ENCODE measurements around the gene ACSS1. TPM values are rescaled to one million over a fixed set of nuclear protein-coding genes. Genes with fewer than 3 reads are reported as not detected.

ACSS1 gene
- 59.8 TPM for polyA plus RNA-seq

DNA sequence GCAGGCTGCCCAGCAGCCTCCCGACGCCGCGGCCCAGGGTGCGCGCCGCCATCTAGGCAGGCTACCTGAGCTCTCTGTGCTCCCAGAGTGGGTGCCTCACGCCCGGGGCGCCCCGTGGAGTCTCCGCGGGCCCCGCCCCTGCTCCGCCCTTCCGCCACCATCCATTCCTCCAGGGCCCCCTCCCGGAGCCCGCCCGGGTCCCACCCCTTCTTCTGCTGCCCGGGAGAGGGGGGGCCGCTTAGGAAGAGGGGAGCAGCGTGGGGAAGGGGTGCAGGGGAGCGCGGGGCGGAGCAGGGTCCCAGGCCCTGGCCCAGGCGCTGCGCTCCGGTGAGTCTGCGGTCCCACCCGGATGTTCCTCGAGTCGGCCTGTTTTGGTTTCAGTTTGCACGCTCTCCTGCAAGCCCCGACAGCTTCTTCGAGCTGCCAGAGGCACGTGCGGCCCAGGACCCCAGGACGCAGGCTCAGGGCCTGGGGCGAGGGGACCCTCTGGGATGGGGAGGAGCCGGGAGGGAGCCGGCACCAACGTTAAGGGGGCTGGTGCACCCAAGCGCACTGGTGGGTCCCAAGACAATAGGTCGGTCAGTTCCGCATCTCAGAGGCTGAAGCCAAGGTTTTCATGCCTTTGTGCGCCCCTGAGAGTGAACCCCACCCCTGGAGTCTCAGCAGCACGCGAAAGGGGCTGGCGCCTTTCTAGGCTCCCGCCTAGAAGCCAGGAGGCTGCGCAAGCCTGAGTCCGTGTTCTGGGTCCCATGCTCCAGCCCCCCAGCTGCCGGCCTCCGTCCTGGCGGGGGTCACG, at the start of gene ACSS1:
ACSS1 (minus strand) TSS at position 89 of the 796 bp plus-strand sequence; CDS start at position 52, 37 bp downstream.
- peaks cover 42 to 45% (median 45%) of the 10 kb centered on the region in 3 donors for H3K4me1 Mint-ChIP-seq
- no peaks in the 10 kb centered on the region for H3K9me3 Mint-ChIP-seq
- no peaks in the 10 kb centered on the region for H3K36me3 Mint-ChIP-seq
- no peaks in the 10 kb centered on the region for H3K27me3 Mint-ChIP-seq
- peak within 1 kb of the TSS; percentile 84 to 97 (median 95) for H3K4me3 Mint-ChIP-seq
- peak within 1 kb of the TSS; percentile 93 to 99 (median 96) for H3K27ac Mint-ChIP-seq

GRCh38 chr20:25103526-25103925, 45.6 kb upstream of the ACSS1 start:
- no peak overlapping the region for H3K4me3 Mint-ChIP-seq
- no peaks in the 10 kb centered on the region for H3K4me1 Mint-ChIP-seq
- H3K27me3 Mint-ChIP-seq = peaks cover 22% of the 10 kb centered on the region
- H3K36me3 Mint-ChIP-seq = no peaks in the 10 kb centered on the region
- no peak overlapping the region for H3K27ac Mint-ChIP-seq
- H3K9me3 Mint-ChIP-seq = no peaks in the 10 kb centered on the region

DNA sequence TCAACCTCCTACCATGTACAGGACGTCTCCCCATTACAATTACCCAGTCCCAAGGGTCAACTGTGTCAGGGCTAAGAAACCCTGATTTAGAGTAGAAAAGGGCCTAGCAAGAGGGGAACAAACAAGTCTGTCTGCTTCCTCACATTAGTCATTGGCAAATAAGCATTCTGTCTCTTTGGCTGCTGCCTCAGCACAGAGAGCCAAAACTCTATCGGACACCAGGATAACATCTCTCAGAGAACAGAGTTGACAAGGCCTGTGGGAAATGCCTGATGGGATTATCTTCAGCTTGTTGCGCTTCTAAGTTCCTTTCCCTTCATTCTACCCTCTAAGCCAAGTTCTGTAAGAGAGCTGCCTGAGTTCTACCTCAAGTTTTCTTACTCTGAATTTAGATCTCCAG, 43.0 kb upstream of the ACSS1 start:
- Mint-ChIP-seq H3K4me3 (no peak overlapping the region), H3K9me3 (no peaks in the 10 kb centered on the region), H3K27ac (peak overlapping the region in 1 of 3 donors; percentile 27), H3K36me3 (no peaks in the 10 kb centered on the region), H3K27me3 (peaks cover 19% of the 10 kb centered on the region), H3K4me1 (no peaks in the 10 kb centered on the region)

GRCh38 chr20:25099601-25100140, 41.7 kb upstream of the ACSS1 start:
- H3K4me1 Mint-ChIP-seq = no peaks in the 10 kb centered on the region
- H3K36me3 Mint-ChIP-seq = no peaks in the 10 kb centered on the region
- no peak overlapping the region for H3K4me3 Mint-ChIP-seq
- no peaks in the 10 kb centered on the region for H3K9me3 Mint-ChIP-seq
- no peak overlapping the region for H3K27ac Mint-ChIP-seq
- H3K27me3 Mint-ChIP-seq = peaks cover 14% of the 10 kb centered on the region

GRCh38 chr20:25097498-25097897, 39.6 kb upstream of the ACSS1 start:
- Mint-ChIP-seq H3K4me1 (no peaks in the 10 kb centered on the region), H3K27ac (no peak overlapping the region), H3K4me3 (no peak overlapping the region), H3K27me3 (peaks cover 5% of the 10 kb centered on the region), H3K9me3 (no peaks in the 10 kb centered on the region), H3K36me3 (no peaks in the 10 kb centered on the region)

- Mint-ChIP-seq H3K4me1 (peaks cover 0 to 2% (median 0%) of the 10 kb centered on the region in 3 donors), H3K9me3 (no peaks in the 10 kb centered on the region), H3K27ac (peak overlapping the region in 1 of 3 donors; percentile 65), H3K4me3 (no peak overlapping the region), H3K27me3 (peaks cover 41% of the 10 kb centered on the region), H3K36me3 (no peaks in the 10 kb centered on the region)
Measured at GRCh38 chr20:25090492-25091429, 32.8 kb upstream of the ACSS1 start.

DNA sequence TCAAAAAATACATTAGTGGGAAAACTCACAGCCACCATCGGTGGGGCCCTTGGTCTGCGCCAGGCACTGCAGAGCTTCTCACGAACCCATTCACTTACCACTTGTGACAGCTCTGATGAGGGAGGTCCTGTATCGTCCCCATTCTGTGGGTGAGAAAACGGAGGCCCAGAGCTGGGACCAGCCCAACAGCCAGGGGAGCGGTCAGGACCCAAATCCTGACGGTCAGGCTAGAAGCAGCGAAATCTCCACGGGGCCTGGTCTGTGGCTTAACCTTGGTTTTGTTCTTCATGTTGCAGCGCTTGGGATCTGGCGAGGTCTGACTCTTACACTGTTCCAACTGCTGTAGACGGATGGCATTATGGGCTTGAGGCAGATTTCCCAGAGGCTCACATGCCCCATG, 31.7 kb upstream of the ACSS1 start:
- no peak overlapping the region for H3K27ac Mint-ChIP-seq
- H3K27me3 Mint-ChIP-seq = peaks cover 48% of the 10 kb centered on the region
- H3K9me3 Mint-ChIP-seq = no peaks in the 10 kb centered on the region
- H3K4me1 Mint-ChIP-seq = peaks cover 0 to 2% (median 0%) of the 10 kb centered on the region in 3 donors
- no peak overlapping the region for H3K4me3 Mint-ChIP-seq
- H3K36me3 Mint-ChIP-seq = no peaks in the 10 kb centered on the region

- Mint-ChIP-seq H3K36me3 (no peaks in the 10 kb centered on the region), H3K9me3 (no peaks in the 10 kb centered on the region), H3K4me3 (no peak overlapping the region), H3K27me3 (peaks cover 52% of the 10 kb centered on the region), H3K4me1 (peaks cover 0 to 2% (median 0%) of the 10 kb centered on the region in 3 donors), H3K27ac (no peak overlapping the region)
Measured at GRCh38 chr20:25089096-25089495, 31.2 kb upstream of the ACSS1 start.

GRCh38 chr20:25088267-25088666, 30.3 kb upstream of the ACSS1 start:
- Mint-ChIP-seq H3K4me3 (no peak overlapping the region), H3K36me3 (no peaks in the 10 kb centered on the region), H3K9me3 (no peaks in the 10 kb centered on the region), H3K27me3 (peaks cover 59% of the 10 kb centered on the region), H3K27ac (no peak overlapping the region), H3K4me1 (peaks cover 0 to 3% (median 2%) of the 10 kb centered on the region in 3 donors)

GRCh38 chr20:25087186-25087929, 29.4 kb upstream of the ACSS1 start:
- no peaks in the 10 kb centered on the region for H3K36me3 Mint-ChIP-seq
- peak overlapping the region in 1 of 3 donors; percentile 93 for H3K27ac Mint-ChIP-seq
- H3K27me3 Mint-ChIP-seq = peaks cover 60% of the 10 kb centered on the region
- H3K4me3 Mint-ChIP-seq = no peak overlapping the region
- H3K4me1 Mint-ChIP-seq = peaks cover 0 to 5% (median 2%) of the 10 kb centered on the region in 3 donors
- no peaks in the 10 kb centered on the region for H3K9me3 Mint-ChIP-seq

DNA sequence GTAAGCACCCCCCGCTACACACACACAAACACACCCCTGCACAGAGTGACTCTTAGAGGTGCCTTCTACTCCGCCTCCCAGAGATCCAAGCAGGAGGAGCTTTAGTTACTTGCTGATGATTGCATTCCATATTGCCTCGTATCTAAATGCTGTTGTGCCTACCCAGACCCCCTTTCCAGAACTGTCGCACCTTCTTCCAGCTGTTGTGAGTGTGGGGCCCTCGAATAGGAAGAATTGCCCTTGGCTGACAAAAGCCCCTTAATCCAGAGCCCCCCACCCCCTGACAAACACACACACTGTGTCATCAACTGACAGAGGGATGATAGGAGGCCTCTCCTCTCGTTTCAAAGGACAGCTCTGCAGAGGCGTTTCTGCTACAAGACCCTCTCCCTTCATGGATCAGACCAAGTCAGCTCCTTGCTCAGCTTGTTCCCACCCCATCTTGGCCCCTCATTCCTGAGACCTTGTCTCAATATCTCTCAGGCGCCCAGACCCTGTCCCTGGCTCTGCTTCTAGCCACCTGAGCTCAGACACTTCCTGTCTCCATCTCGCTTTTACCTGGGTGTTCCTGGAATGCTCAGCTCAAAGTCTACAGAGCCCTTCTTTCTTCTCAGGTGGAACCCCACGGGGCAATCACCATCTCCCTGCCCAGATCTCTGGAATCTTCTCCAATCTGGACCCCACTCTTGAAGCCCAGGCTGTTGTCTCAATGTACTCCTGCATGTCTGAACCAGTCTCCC, 28.0 kb upstream of the ACSS1 start:
- Mint-ChIP-seq H3K27ac (peak overlapping the region in 2 of 3 donors; percentile 47 to 62), H3K9me3 (peaks cover 0 to under 1% (median 0%) of the 10 kb centered on the region in 3 donors), H3K36me3 (no peaks in the 10 kb centered on the region), H3K4me1 (peaks cover 0 to 5% (median 2%) of the 10 kb centered on the region in 3 donors), H3K27me3 (peaks cover 56% of the 10 kb centered on the region), H3K4me3 (no peak overlapping the region)

DNA sequence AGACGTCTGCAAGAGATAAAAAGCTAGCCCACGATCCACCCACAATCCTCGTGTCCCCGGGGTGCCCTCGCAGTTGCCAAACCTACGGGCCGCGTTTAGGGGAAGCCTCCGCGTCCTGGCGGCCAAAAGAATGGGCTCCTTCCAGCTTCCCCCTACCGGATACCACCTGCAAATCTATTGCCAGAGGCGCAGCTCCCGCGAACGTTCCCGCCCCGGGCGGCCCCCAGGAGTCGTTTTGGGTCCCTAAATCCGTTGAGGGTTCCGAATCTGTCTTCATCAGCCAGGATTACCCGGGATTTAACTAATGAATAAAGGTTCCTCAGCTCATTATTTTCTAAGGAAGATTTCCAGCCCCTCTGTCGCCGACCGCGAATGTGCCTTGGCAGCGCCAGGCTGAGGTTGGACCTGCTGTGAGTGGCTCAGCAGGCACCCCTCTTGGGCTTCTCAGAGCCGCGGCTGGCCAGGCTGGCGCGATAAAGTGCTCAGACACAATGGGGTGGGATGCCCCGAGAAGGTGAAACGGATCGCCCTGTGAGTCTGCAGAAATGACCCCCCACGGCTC, 26.8 kb upstream of the ACSS1 start:
- Mint-ChIP-seq H3K27ac (no peak overlapping the region), H3K9me3 (peaks cover 0 to 4% (median 0%) of the 10 kb centered on the region in 3 donors), H3K36me3 (no peaks in the 10 kb centered on the region), H3K4me3 (no peak overlapping the region), H3K4me1 (peaks cover 0 to 4% (median 2%) of the 10 kb centered on the region in 3 donors), H3K27me3 (peaks cover 64% of the 10 kb centered on the region)

- H3K9me3 Mint-ChIP-seq = peaks cover 0 to 4% (median 0%) of the 10 kb centered on the region in 3 donors
- peaks cover 68% of the 10 kb centered on the region for H3K27me3 Mint-ChIP-seq
- H3K27ac Mint-ChIP-seq = peak overlapping the region in 1 of 3 donors; percentile 23
- no peaks in the 10 kb centered on the region for H3K36me3 Mint-ChIP-seq
- peak overlapping the region in 2 of 4 donors; percentile 21 to 84 for H3K4me3 Mint-ChIP-seq
- peaks cover 0 to 4% (median 2%) of the 10 kb centered on the region in 3 donors for H3K4me1 Mint-ChIP-seq
Measured at GRCh38 chr20:25083773-25084625, 26.1 kb upstream of the ACSS1 start.

All from IgD-negative memory B cell (primary cell).